Neural progenitor cell (in vitro differentiated cells): ENCODE data around the gene SMIM11.

ENCODE experiments used
- EZH2phosphoT487 ChIP-seq: fragments of 200-600 bp; sonication (generic); IDR thresholded peaks from 2 replicates; pipeline ENCODE4 v1.6.1; 2017; ENCODE audit warnings: antibody characterized with exemption
- TF ChIP-seq, protein P1 (sequence below): fragments of 200-600 bp; sonication (generic); IDR thresholded peaks from 2 replicates; pipeline ENCODE4 v1.5.1; 2017; ENCODE audit warnings: antibody characterized with exemption, mild to moderate bottlenecking

- TF ChIP-seq, protein P1, sequence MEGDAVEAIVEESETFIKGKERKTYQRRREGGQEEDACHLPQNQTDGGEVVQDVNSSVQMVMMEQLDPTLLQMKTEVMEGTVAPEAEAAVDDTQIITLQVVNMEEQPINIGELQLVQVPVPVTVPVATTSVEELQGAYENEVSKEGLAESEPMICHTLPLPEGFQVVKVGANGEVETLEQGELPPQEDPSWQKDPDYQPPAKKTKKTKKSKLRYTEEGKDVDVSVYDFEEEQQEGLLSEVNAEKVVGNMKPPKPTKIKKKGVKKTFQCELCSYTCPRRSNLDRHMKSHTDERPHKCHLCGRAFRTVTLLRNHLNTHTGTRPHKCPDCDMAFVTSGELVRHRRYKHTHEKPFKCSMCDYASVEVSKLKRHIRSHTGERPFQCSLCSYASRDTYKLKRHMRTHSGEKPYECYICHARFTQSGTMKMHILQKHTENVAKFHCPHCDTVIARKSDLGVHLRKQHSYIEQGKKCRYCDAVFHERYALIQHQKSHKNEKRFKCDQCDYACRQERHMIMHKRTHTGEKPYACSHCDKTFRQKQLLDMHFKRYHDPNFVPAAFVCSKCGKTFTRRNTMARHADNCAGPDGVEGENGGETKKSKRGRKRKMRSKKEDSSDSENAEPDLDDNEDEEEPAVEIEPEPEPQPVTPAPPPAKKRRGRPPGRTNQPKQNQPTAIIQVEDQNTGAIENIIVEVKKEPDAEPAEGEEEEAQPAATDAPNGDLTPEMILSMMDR = no peak
- no peak for TF ChIP-seq EZH2phosphoT487
Observed at GRCh38 chr21:34360488-34361241, 14.6 kb upstream of the SMIM11 start.
